Spinal cord (tissue), 10 donors: ENCODE data around the gene TTLL10. TPM values are rescaled to one million over a fixed set of nuclear protein-coding genes. Genes with fewer than 3 reads are reported as not detected.

Experiments
- DNase-seq, 6 donors: peaks; one replicate each; pipeline versions ENCODE4 v3.0.0 to v3.0.0-alpha.2; 2013 to 2015; ENCODE audit warnings: low spot score in 6 of 6, low read depth in 4 of 6
- H3K27ac ChIP-seq: one replicate; pipeline ENCODE4 v1.5.1; 2013; ENCODE audit warnings: low read depth, low read length, control low read depth
- H3K27me3 ChIP-seq: one replicate; pipeline ENCODE4 v1.6.1; 2013; ENCODE audit warnings: low read length; ENCODE audit not compliant: control insufficient read depth, insufficient read depth
- H3K36me3 ChIP-seq: one replicate; pipeline ENCODE4 v1.6.1; 2013; ENCODE audit warnings: low read length; ENCODE audit not compliant: control insufficient read depth, insufficient read depth
- H3K4me1 ChIP-seq: one replicate; pipeline ENCODE4 v1.6.1; 2013; ENCODE audit warnings: low read length; ENCODE audit not compliant: control insufficient read depth, insufficient read depth
- H3K4me3 ChIP-seq: one replicate; pipeline ENCODE4 v1.5.1; 2013; ENCODE audit warnings: low read depth, low read length, control low read depth
- H3K9me3 ChIP-seq: one replicate; pipeline ENCODE4 v1.6.1; 2013; ENCODE audit warnings: low read length; ENCODE audit not compliant: control insufficient read depth, insufficient read depth
- WGBS: methylation state at CpG from one replicate; pipeline ENCODE4 v1.1.5; 2013; ENCODE audit warnings: missing lambda C conversion rate; ENCODE audit not compliant: insufficient coverage; 5-methylcytosine and 5-hydroxymethylcytosine counted together
- polyA plus RNA-seq, 2 donors: library from polyadenylated mRNA; unstranded; fragments of 120-200 nt; gene quantifications; one replicate each; pipeline ENCODE4 v1.2.1, GENCODE V29; 2013; ENCODE audit not compliant: insufficient read length in 2 of 2
- total RNA-seq, 2 donors: library from RNA; depleted of rRNA in 1 of 2; stranded (reverse); fragments of 120-200 nt in 1 of 2; fragments of >200 nt in 1 of 2; gene quantifications; one replicate each; pipeline versions ENCODE4 v1.2.3 to v1.2.4, GENCODE V29; 2013 to 2014
- donor health status: healthy.

Gene TTLL10
- total and polyA plus RNA-seq, 4 donors: 0.79 to 2.1 (median 1.2) TPM

DNA sequence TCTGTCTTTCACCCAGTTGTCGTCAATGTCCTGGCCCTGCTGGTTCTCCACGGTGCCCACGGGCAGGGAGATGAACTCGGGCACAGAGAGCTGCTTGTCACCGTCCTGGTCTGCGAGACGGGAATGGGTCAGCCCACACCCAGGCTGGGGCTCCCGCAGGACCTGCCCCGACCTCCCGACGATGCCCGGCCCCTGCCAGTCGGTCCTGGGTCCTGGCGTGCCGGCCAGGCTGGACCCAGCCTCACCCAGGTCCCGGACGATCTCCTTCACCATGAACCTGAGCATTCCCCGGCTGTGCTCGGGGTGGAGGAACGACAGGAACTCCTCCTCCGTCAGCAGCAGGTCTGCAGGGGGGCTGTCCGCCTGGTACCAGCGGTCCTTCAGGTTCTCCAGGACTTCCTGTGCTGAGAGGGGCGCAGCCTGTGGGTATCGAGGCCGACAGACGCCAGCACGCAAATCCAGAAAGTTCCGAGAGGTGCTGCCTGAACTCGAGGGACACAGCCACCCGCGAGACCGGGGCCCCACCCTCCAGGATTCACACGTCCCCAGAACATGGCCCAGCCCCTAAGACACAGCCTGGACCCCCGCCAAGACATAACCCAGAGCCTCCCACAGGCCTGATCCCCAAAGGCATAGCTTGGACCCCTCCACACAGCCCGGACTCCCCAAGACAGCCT is 45.0 kb downstream of the TTLL10 start:
- Histone ChIP-seq H3K9me3 (no peaks in the 10 kb centered on the region), H3K4me1 (no peaks in the 10 kb centered on the region), H3K27ac (no peak overlapping the region), H3K27me3 (no peaks in the 10 kb centered on the region), H3K36me3 (peaks cover 94% of the 10 kb centered on the region), H3K4me3 (no peak overlapping the region)
- WGBS: 93% methylated on average over 34 of the region's 36 CpGs
- DNase-seq: no peak

- WGBS: 93% methylated on average over 16 of the region's 20 CpGs
- Histone ChIP-seq H3K9me3 (no peaks in the 10 kb centered on the region), H3K36me3 (peaks cover 98% of the 10 kb centered on the region)
Observed at GRCh38 chr1:1219341-1219740, 45.7 kb downstream of the TTLL10 start.

DNA sequence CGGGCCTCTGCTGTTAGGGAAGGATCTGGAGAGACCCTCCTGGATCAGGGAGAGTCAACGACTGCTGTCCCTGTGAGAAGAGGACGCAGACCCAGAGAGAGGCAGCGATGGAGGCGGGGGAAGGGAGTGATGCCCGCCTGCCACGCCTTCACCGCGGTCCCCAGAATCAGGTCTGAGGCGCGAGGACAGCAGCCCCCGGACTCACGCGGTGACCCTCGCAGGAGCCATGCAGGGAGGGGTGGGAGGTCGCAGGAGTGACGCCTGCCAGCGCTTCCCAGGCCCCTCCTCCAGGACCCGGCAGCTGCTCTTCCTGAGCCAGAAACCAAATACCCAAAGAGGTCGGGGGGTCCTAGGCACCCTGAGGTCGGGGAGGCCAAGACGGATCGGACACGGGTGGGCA is 46.5 kb downstream of the TTLL10 start:
- Histone ChIP-seq H3K36me3 (peaks cover 100% of the 10 kb centered on the region), H3K27ac (no peak overlapping the region), H3K4me3 (no peak overlapping the region), H3K27me3 (no peaks in the 10 kb centered on the region), H3K9me3 (no peaks in the 10 kb centered on the region), H3K4me1 (no peaks in the 10 kb centered on the region)
- DNase-seq: no peak
- WGBS: 85% methylated on average over 24 of the region's 24 CpGs

More at GRCh38 chr1:1219341-1219740, 45.7 kb downstream of the TTLL10 start:
- DNase-seq: no peak
- Histone ChIP-seq H3K27ac (no peak overlapping the region), H3K4me3 (no peak overlapping the region), H3K4me1 (no peaks in the 10 kb centered on the region), H3K27me3 (no peaks in the 10 kb centered on the region)

- H3K4me1 ChIP-seq: no peaks in the 10 kb centered on the region
- H3K27ac ChIP-seq: no peak overlapping the region
- no peak for DNase-seq
- no peaks in the 10 kb centered on the region for H3K9me3 ChIP-seq
- H3K4me3 ChIP-seq: no peak overlapping the region
- H3K27me3 ChIP-seq: no peaks in the 10 kb centered on the region
- H3K36me3 ChIP-seq: peaks cover 100% of the 10 kb centered on the region
- 90% methylated on average over 29 of the region's 30 CpGs for WGBS
Observed at GRCh38 chr1:1221887-1222574, 48.4 kb downstream of the TTLL10 start.

- Histone ChIP-seq H3K27me3 (no peaks in the 10 kb centered on the region), H3K36me3 (peaks cover 100% of the 10 kb centered on the region), H3K4me3 (no peak overlapping the region), H3K9me3 (no peaks in the 10 kb centered on the region), H3K27ac (no peak overlapping the region), H3K4me1 (no peaks in the 10 kb centered on the region)
- 94% methylated on average over 44 of the region's 44 CpGs for WGBS
- no peak for DNase-seq
Observed at GRCh38 chr1:1222575-1223225, 49.0 kb downstream of the TTLL10 start.

GRCh38 chr1:1223321-1223720 is 49.6 kb downstream of the TTLL10 start:
- WGBS: 98% methylated on average over 15 of the region's 15 CpGs
- Histone ChIP-seq H3K4me1 (no peaks in the 10 kb centered on the region), H3K9me3 (no peaks in the 10 kb centered on the region), H3K27ac (no peak overlapping the region), H3K4me3 (no peak overlapping the region), H3K27me3 (no peaks in the 10 kb centered on the region), H3K36me3 (peaks cover 100% of the 10 kb centered on the region)
- no peak for DNase-seq

GRCh38 chr1:1223891-1224290 is 50.2 kb downstream of the TTLL10 start:
- Histone ChIP-seq H3K4me3 (no peak overlapping the region), H3K27me3 (no peaks in the 10 kb centered on the region), H3K36me3 (peaks cover 100% of the 10 kb centered on the region), H3K27ac (no peak overlapping the region), H3K9me3 (no peaks in the 10 kb centered on the region), H3K4me1 (no peaks in the 10 kb centered on the region)
- DNase-seq: no peak
- 94% methylated on average over 18 of the region's 21 CpGs for WGBS

DNA sequence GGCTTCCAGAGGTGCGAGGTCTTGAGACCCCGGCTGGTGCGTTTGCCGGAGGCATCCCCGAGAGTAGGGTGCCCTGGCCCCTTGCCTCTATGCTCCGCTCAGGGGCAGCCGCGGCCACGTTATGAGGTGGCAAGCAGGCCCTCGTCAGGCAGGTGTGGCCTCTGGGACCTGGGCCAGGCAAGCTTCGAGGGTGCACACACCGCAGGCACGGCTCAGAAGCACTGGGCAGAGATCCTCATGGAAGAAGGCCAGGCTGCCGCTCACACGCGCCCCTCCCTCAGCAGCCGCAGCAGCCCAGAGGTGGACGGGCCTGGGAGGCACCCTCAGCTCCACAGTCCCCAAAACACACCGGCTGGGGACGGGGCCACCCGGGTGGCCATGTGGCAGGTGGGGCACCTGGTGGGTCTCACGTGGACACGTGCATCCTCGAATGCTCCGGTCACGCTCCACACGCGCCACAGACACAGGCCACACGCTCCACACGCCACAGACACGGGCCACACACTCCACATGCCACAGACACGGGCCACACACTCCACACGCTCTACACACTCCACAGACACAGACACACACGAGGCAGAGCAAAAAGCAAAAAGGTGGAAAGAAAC is 51.7 kb downstream of the TTLL10 start:
- Histone ChIP-seq H3K27me3 (no peaks in the 10 kb centered on the region), H3K4me1 (peaks cover 9% of the 10 kb centered on the region), H3K36me3 (peaks cover 97% of the 10 kb centered on the region), H3K27ac (no peak overlapping the region), H3K9me3 (no peaks in the 10 kb centered on the region), H3K4me3 (no peak overlapping the region)
- 90% methylated on average over 24 of the region's 34 CpGs for WGBS
- DNase-seq: no peak

GRCh38 chr1:1225913-1226312 is 52.2 kb downstream of the TTLL10 start:
- no peak for DNase-seq
- peaks cover 15% of the 10 kb centered on the region for H3K4me1 ChIP-seq
- H3K27ac ChIP-seq: no peak overlapping the region
- H3K36me3 ChIP-seq: peaks cover 91% of the 10 kb centered on the region
- no peaks in the 10 kb centered on the region for H3K9me3 ChIP-seq
- no peak overlapping the region for H3K4me3 ChIP-seq
- H3K27me3 ChIP-seq: no peaks in the 10 kb centered on the region
- WGBS: 89% methylated on average over 18 of the region's 18 CpGs
